Naive thymus-derived CD4-positive, alpha-beta T cell (primary cell): ENCODE data around the gene PTPN1. TPM values are rescaled to one million over a fixed set of nuclear protein-coding genes. Genes with fewer than 3 reads are reported as not detected.

Source experiments
- ATAC-seq: fragments of 150-1000 bp; cut with Tn5 transposase; 2 replicates; pipeline ENCODE4 v1.10.0; 2021; ENCODE audit warnings: mild to moderate bottlenecking, moderate library complexity
- CTCF ChIA-PET: fragments of 350-600 bp; sonication (Branson Sonifier 250); formaldehyde crosslinking; loops from one replicate; lab custom pipeline; 2021; ENCODE audit warnings: antibody characterized with exemption; lab: Charles Lee
- POLR2A ChIA-PET: fragments of 350-600 bp; sonication (Branson Sonifier 250); formaldehyde crosslinking; loops from one replicate; lab custom pipeline; 2021; ENCODE audit warnings: antibody characterized with exemption, inconsistent platforms; lab: Charles Lee
- DNase-seq, 9 donors: peaks; one replicate each; pipeline versions ENCODE4 v3.0.0 to v3.0.0-alpha.2; 2020 to 2022; ENCODE audit warnings: mixed read lengths in 1 of 9
- H3K27ac ChIP-seq: one replicate; pipeline ENCODE4 v1.7.0; 2013; ENCODE audit warnings: mild to moderate bottlenecking, low read depth, low read length, moderate library complexity
- H3K27me3 ChIP-seq, 2 donors: one replicate each; pipeline ENCODE4 v1.7.0; 2013; ENCODE audit warnings: low read length in 2 of 2, mild to moderate bottlenecking in 2 of 2, moderate library complexity in 2 of 2; ENCODE audit not compliant: control insufficient read depth in 2 of 2, insufficient read depth in 2 of 2
- H3K36me3 ChIP-seq, 3 experiments: 1 replicate in 2 of 3; 2 replicates in 1 of 3; pipeline ENCODE4 v1.7.0; 2013; ENCODE audit warnings: low read length in 3 of 3, mild to moderate bottlenecking in 3 of 3, moderate library complexity in 1 of 3; ENCODE audit not compliant: insufficient read depth in 3 of 3, control insufficient read depth in 2 of 3
- H3K4me1 ChIP-seq, 2 donors: one replicate each; pipeline ENCODE4 v1.7.0; 2013; ENCODE audit warnings: low read length in 2 of 2, mild to moderate bottlenecking in 2 of 2, moderate library complexity in 1 of 2; ENCODE audit not compliant: control insufficient read depth in 2 of 2, insufficient read depth in 2 of 2
- H3K4me3 ChIP-seq: 2 replicates; pipeline ENCODE4 v1.7.0; 2013; ENCODE audit warnings: mild to moderate bottlenecking, low read length
- H3K9me3 ChIP-seq, 3 experiments: 1 replicate in 2 of 3; 2 replicates in 1 of 3; pipeline ENCODE4 v1.7.0; 2013; ENCODE audit warnings: low read length in 3 of 3; ENCODE audit not compliant: control insufficient read depth in 2 of 3
- H3K27ac Mint-ChIP-seq, 9 donors: one replicate each; pipeline ENCODE4 v1.8.0; 2020 to 2022; ENCODE audit warnings: mixed read lengths in 9 of 9, mild to moderate bottlenecking in 8 of 9, moderate library complexity in 5 of 9, inconsistent platforms in 2 of 9
- H3K27me3 Mint-ChIP-seq, 5 donors: one replicate each; pipeline ENCODE4 v1.8.0; 2021 to 2022; ENCODE audit warnings: mixed read lengths in 5 of 5, mild to moderate bottlenecking in 1 of 5
- H3K36me3 Mint-ChIP-seq, 5 donors: one replicate each; pipeline ENCODE4 v1.8.0; 2020 to 2022; ENCODE audit warnings: mixed read lengths in 5 of 5, mild to moderate bottlenecking in 3 of 5, inconsistent platforms in 1 of 5
- H3K4me1 Mint-ChIP-seq, 7 donors: one replicate each; pipeline ENCODE4 v1.8.0; 2020 to 2022; ENCODE audit warnings: mixed read lengths in 7 of 7, mild to moderate bottlenecking in 3 of 7, inconsistent platforms in 1 of 7
- H3K4me3 Mint-ChIP-seq, 10 donors: one replicate each; pipeline ENCODE4 v1.8.0; 2020 to 2022; ENCODE audit warnings: mild to moderate bottlenecking in 10 of 10, mixed read lengths in 10 of 10, moderate library complexity in 6 of 10, inconsistent platforms in 2 of 10
- H3K9me3 Mint-ChIP-seq, 11 donors: one replicate each; pipeline ENCODE4 v1.8.0; 2020 to 2022; ENCODE audit warnings: mixed read lengths in 11 of 11, mild to moderate bottlenecking in 4 of 11, inconsistent platforms in 1 of 11, moderate library complexity in 1 of 11
- intact Hi-C, 2 donors: fragments of 100-400 bp; cut with micrococcal nuclease; formaldehyde crosslinking; loops; one replicate each; pipeline ENCODE4 v1.15.1; 2023
- polyA plus RNA-seq, 2 donors: library from polyadenylated mRNA; unstranded; fragments of 300-500 nt; fragmentation: Illumina TruSeq; gene quantifications; one replicate each; pipeline ENCODE4 v1.2.3, GENCODE V29; 2021
- total RNA-seq, 6 experiments: library from RNA in 5 of 6; stranded (reverse) in 5 of 6; gene quantifications; 1 replicate in 5 of 6; 2 replicates in 1 of 6; pipeline ENCODE4 v1.2.3 and lab custom pipeline; 2021 to 2026

PTPN1 gene
- total and polyA plus RNA-seq, 7 experiments from 2014 or later, result 30.4 to 80.5 (median 59.7) TPM

GRCh38 chr20:50522053-50522674 is 12.0 kb downstream of the PTPN1 start:
- ATAC-seq (no peak), DNase-seq (no peak)
- Mint-ChIP-seq H3K36me3 (peaks cover 0 to 44% (median 7%) of the 10 kb centered on the region in 5 donors), H3K4me3 (peak overlapping the region in 2 of 10 donors; percentile 48 to 93), H3K27me3 (no peaks in the 10 kb centered on the region), H3K4me1 (peaks cover 53 to 74% (median 71%) of the 10 kb centered on the region in 7 donors), H3K9me3 (no peaks in the 10 kb centered on the region), H3K27ac (peak overlapping the region in 7 of 9 donors; percentile 7 to 98 (median 76))
- POLR2A ChIA-PET, result interaction anchor here (0.9 to 5.5 kb wide), 2 partner anchors 10 to 17 kb away, joined by 3 to 50 read pairs; partner anchors contain the start of gene PTPN1
- H3K27me3 ChIP-seq, result no peaks in the 10 kb centered on the region
- no peak overlapping the region for H3K4me3 ChIP-seq
- no peaks in the 10 kb centered on the region for H3K36me3 ChIP-seq
- no peaks in the 10 kb centered on the region for H3K9me3 ChIP-seq
- intact Hi-C loops, result no loop called here
- CTCF ChIA-PET, result no interaction called here
- H3K4me1 ChIP-seq, result peaks cover 67 to 71% of the 10 kb centered on the region in 2 donors
- peak overlapping the region; percentile 14 for H3K27ac ChIP-seq

- Mint-ChIP-seq H3K4me1 (peaks cover 43 to 62% (median 59%) of the 10 kb centered on the region in 7 donors), H3K9me3 (no peaks in the 10 kb centered on the region), H3K36me3 (peaks cover 0 to 37% (median 7%) of the 10 kb centered on the region in 5 donors), H3K4me3 (peak overlapping the region; percentile 21 to 93 (median 45)), H3K27me3 (no peaks in the 10 kb centered on the region), H3K27ac (peak overlapping the region; percentile 3 to 97 (median 74))
- H3K9me3 ChIP-seq, result no peaks in the 10 kb centered on the region
- CTCF ChIA-PET, result interaction anchor here (0.6 kb wide), 1 partner anchor 23 kb away, joined by 3 read pairs; no protein-coding TSS in a partner anchor
- H3K4me1 ChIP-seq, result peaks cover 63 to 71% of the 10 kb centered on the region in 2 donors
- peak overlapping the region; percentile 42 for H3K27ac ChIP-seq
- H3K36me3 ChIP-seq, result no peaks in the 10 kb centered on the region
- no peak for DNase-seq
- no peak overlapping the region for H3K4me3 ChIP-seq
- no peaks in the 10 kb centered on the region for H3K27me3 ChIP-seq
- no peak for ATAC-seq
- intact Hi-C loops, result no loop called here
- POLR2A ChIA-PET, result interaction anchor here (0.6 to 5.5 kb wide), 5 partner anchors 9 to 48 kb away, joined by 3 to 50 read pairs (median 3); partner anchors contain the start of gene PTPN1
These were observed 13.5 kb downstream of the PTPN1 start for GRCh38 chr20:50523552-50524167.

- Histone ChIP-seq H3K9me3 (no peaks in the 10 kb centered on the region), H3K4me1 (peaks cover 49 to 63% of the 10 kb centered on the region in 2 donors), H3K36me3 (no peaks in the 10 kb centered on the region), H3K27me3 (no peaks in the 10 kb centered on the region), H3K4me3 (no peak overlapping the region), H3K27ac (no peak overlapping the region)
- intact Hi-C loops, result no loop called here
- peak overlapping the region in 1 of 10 donors; percentile 51 for H3K4me3 Mint-ChIP-seq
- H3K9me3 Mint-ChIP-seq, result no peaks in the 10 kb centered on the region
- H3K4me1 Mint-ChIP-seq, result peaks cover 35 to 52% (median 41%) of the 10 kb centered on the region in 7 donors
- DNase-seq, result no peak
- peaks cover 0 to 31% (median 7%) of the 10 kb centered on the region in 5 donors for H3K36me3 Mint-ChIP-seq
- no peak overlapping the region for H3K27ac Mint-ChIP-seq
- POLR2A ChIA-PET, result interaction anchor here (0.9 to 1.5 kb wide), 3 partner anchors 9 to 16 kb away, joined by 5 read pairs; partner anchors contain the start of gene PTPN1
- CTCF ChIA-PET, result interaction anchor here (0.9 kb wide), 2 partner anchors 34 to 224 kb away, joined by 3 read pairs; no protein-coding TSS in a partner anchor
- no peaks in the 10 kb centered on the region for H3K27me3 Mint-ChIP-seq
- no peak for ATAC-seq
These were observed 15.5 kb downstream of the PTPN1 start for GRCh38 chr20:50525681-50526080.

- Mint-ChIP-seq H3K4me1 (peaks cover 31 to 48% (median 41%) of the 10 kb centered on the region in 7 donors), H3K27ac (no peak overlapping the region), H3K9me3 (no peaks in the 10 kb centered on the region), H3K36me3 (peaks cover 0 to 28% (median 7%) of the 10 kb centered on the region in 5 donors), H3K4me3 (no peak overlapping the region), H3K27me3 (no peaks in the 10 kb centered on the region)
- POLR2A ChIA-PET, result interaction anchor here (0.9 to 1.2 kb wide), 4 partner anchors 10 to 14 kb away, joined by 3 to 5 read pairs (median 4); no protein-coding TSS in a partner anchor
- ATAC-seq (no peak), DNase-seq (no peak)
- no peak overlapping the region for H3K27ac ChIP-seq
- intact Hi-C loops, result no loop called here
- no peak overlapping the region for H3K4me3 ChIP-seq
- CTCF ChIA-PET, result no interaction called here
- H3K27me3 ChIP-seq, result no peaks in the 10 kb centered on the region
- H3K9me3 ChIP-seq, result no peaks in the 10 kb centered on the region
- peaks cover 41 to 55% of the 10 kb centered on the region in 2 donors for H3K4me1 ChIP-seq
- no peaks in the 10 kb centered on the region for H3K36me3 ChIP-seq
These were observed 16.3 kb downstream of the PTPN1 start for GRCh38 chr20:50526403-50526989.

- Mint-ChIP-seq H3K27me3 (no peaks in the 10 kb centered on the region), H3K4me3 (no peak overlapping the region), H3K27ac (no peak overlapping the region), H3K4me1 (peaks cover 25 to 47% (median 41%) of the 10 kb centered on the region in 7 donors), H3K36me3 (peaks cover 0 to 23% (median 7%) of the 10 kb centered on the region in 5 donors), H3K9me3 (no peaks in the 10 kb centered on the region)
- Histone ChIP-seq H3K9me3 (no peaks in the 10 kb centered on the region), H3K4me1 (peaks cover 40 to 49% of the 10 kb centered on the region in 2 donors), H3K4me3 (no peak overlapping the region), H3K36me3 (no peaks in the 10 kb centered on the region), H3K27me3 (no peaks in the 10 kb centered on the region), H3K27ac (no peak overlapping the region)
- DNase-seq (no peak), ATAC-seq (no peak)
- CTCF ChIA-PET, result no interaction called here
- intact Hi-C loops, result no loop called here
- POLR2A ChIA-PET, result interaction anchor here (1.2 kb wide), 1 partner anchor 14 kb away, joined by 3 read pairs; no protein-coding TSS in a partner anchor
These were observed 17.0 kb downstream of the PTPN1 start for GRCh38 chr20:50527068-50527605.

GRCh38 chr20:50528129-50528528 is 17.9 kb downstream of the PTPN1 start:
- peaks cover 36 to 44% of the 10 kb centered on the region in 2 donors for H3K4me1 ChIP-seq
- DNase-seq (no peak), ATAC-seq (no peak)
- ChIA-PET CTCF (interaction anchor here (0.6 kb wide), 1 partner anchor 11 kb away, joined by 3 read pairs; no protein-coding TSS in a partner anchor), POLR2A (interaction anchor here (2.2 kb wide), 1 partner anchor 16 kb away, joined by 14 read pairs; no protein-coding TSS in a partner anchor)
- no peak overlapping the region for H3K27ac Mint-ChIP-seq
- intact Hi-C loops, result loop anchor here in 1 of 2 donors (2.0 kb wide), 1 partner anchor 15 kb away; no protein-coding TSS in a partner anchor
- no peaks in the 10 kb centered on the region for H3K9me3 ChIP-seq
- no peaks in the 10 kb centered on the region for H3K27me3 ChIP-seq
- no peak overlapping the region for H3K27ac ChIP-seq
- no peaks in the 10 kb centered on the region for H3K9me3 Mint-ChIP-seq
- H3K27me3 Mint-ChIP-seq, result no peaks in the 10 kb centered on the region
- peaks cover 0 to 19% (median 3%) of the 10 kb centered on the region in 5 donors for H3K36me3 Mint-ChIP-seq
- no peaks in the 10 kb centered on the region for H3K36me3 ChIP-seq
- H3K4me1 Mint-ChIP-seq, result peaks cover 28 to 49% (median 43%) of the 10 kb centered on the region in 7 donors
- no peak overlapping the region for H3K4me3 Mint-ChIP-seq
- H3K4me3 ChIP-seq, result no peak overlapping the region
